ENCODE measurements around the gene APPL2. TPM values are rescaled to one million over a fixed set of nuclear protein-coding genes. Genes with fewer than 3 reads are reported as not detected.

Gene APPL2
- total RNA-seq, 1 experiment from 2014 or later = 45.8 TPM

GRCh38 chr12:105201299-105201698, 34.7 kb downstream of the APPL2 start:
- no peaks in the 10 kb centered on the region for H3K27me3 Mint-ChIP-seq (ENCODE audit: unreplicated experiment)
- CTCF ChIA-PET = no interaction called here
- no TSS peak for BruUV-seq (replicated peaks)
- H3K4me1 Mint-ChIP-seq (ENCODE audit: low read depth, unreplicated experiment) = no peaks in the 10 kb centered on the region
- no peak for TF ChIP-seq CTCF (IDR thresholded peaks at IDR 0.05; ENCODE audit: unreplicated experiment)
- no peaks in the 10 kb centered on the region for H3K9me3 Mint-ChIP-seq (ENCODE audit: low read depth, unreplicated experiment)
- peaks cover 68% of the 10 kb centered on the region for H3K36me3 Mint-ChIP-seq (ENCODE audit: insufficient read depth, unreplicated experiment)
- intact Hi-C loops (cut with micrococcal nuclease; ENCODE audit: unreplicated experiment) = no loop called here
- no peak overlapping the region for H3K27ac Mint-ChIP-seq (ENCODE audit: unreplicated experiment)
- no peak for DNase-seq
- H3K4me3 Mint-ChIP-seq (ENCODE audit: low read depth, unreplicated experiment) = no peak overlapping the region

GRCh38 chr12:105200385-105200784, 35.6 kb downstream of the APPL2 start:
- CTCF ChIA-PET = interaction anchor here (0.7 to 1.0 kb wide), 2 partner anchors 10 to 1246 kb away, joined by 6 read pairs; no protein-coding TSS in a partner anchor
- intact Hi-C loops (cut with micrococcal nuclease; ENCODE audit: unreplicated experiment) = no loop called here
- no peak for TF ChIP-seq CTCF (IDR thresholded peaks at IDR 0.05; ENCODE audit: unreplicated experiment)
- Mint-ChIP-seq H3K9me3 (ENCODE audit: low read depth, unreplicated experiment) (no peaks in the 10 kb centered on the region), H3K36me3 (ENCODE audit: insufficient read depth, unreplicated experiment) (peaks cover 72% of the 10 kb centered on the region), H3K4me3 (ENCODE audit: low read depth, unreplicated experiment) (no peak overlapping the region), H3K27ac (ENCODE audit: unreplicated experiment) (no peak overlapping the region), H3K4me1 (ENCODE audit: low read depth, unreplicated experiment) (no peaks in the 10 kb centered on the region), H3K27me3 (ENCODE audit: unreplicated experiment) (no peaks in the 10 kb centered on the region)
- DNase-seq = no peak
- BruUV-seq (replicated peaks) = no TSS peak

- no peak overlapping the region for H3K4me3 Mint-ChIP-seq (ENCODE audit: low read depth, unreplicated experiment)
- H3K27me3 Mint-ChIP-seq (ENCODE audit: unreplicated experiment) = no peaks in the 10 kb centered on the region
- no peaks in the 10 kb centered on the region for H3K9me3 Mint-ChIP-seq (ENCODE audit: low read depth, unreplicated experiment)
- no peaks in the 10 kb centered on the region for H3K4me1 Mint-ChIP-seq (ENCODE audit: low read depth, unreplicated experiment)
- H3K36me3 Mint-ChIP-seq (ENCODE audit: insufficient read depth, unreplicated experiment) = peaks cover 64% of the 10 kb centered on the region
- H3K27ac Mint-ChIP-seq (ENCODE audit: unreplicated experiment) = no peak overlapping the region
- CTCF ChIA-PET = no interaction called here
- no peak for DNase-seq
- intact Hi-C loops (cut with micrococcal nuclease; ENCODE audit: unreplicated experiment) = no loop called here
- no peak for TF ChIP-seq CTCF (IDR thresholded peaks at IDR 0.05; ENCODE audit: unreplicated experiment)
- no TSS peak for BruUV-seq (replicated peaks)
Observed at GRCh38 chr12:105198961-105199360, 37.0 kb downstream of the APPL2 start.

GRCh38 chr12:105196090-105196489, 39.9 kb downstream of the APPL2 start:
- intact Hi-C loops (cut with micrococcal nuclease; ENCODE audit: unreplicated experiment) = no loop called here
- DNase-seq = no peak
- CTCF ChIA-PET = no interaction called here
- H3K27me3 Mint-ChIP-seq (ENCODE audit: unreplicated experiment) = no peaks in the 10 kb centered on the region
- H3K27ac Mint-ChIP-seq (ENCODE audit: unreplicated experiment) = no peak overlapping the region
- BruUV-seq (replicated peaks) = no TSS peak
- H3K4me1 Mint-ChIP-seq (ENCODE audit: low read depth, unreplicated experiment) = no peaks in the 10 kb centered on the region
- H3K9me3 Mint-ChIP-seq (ENCODE audit: low read depth, unreplicated experiment) = no peaks in the 10 kb centered on the region
- TF ChIP-seq CTCF (IDR thresholded peaks at IDR 0.05; ENCODE audit: unreplicated experiment) = no peak
- no peak overlapping the region for H3K4me3 Mint-ChIP-seq (ENCODE audit: low read depth, unreplicated experiment)
- H3K36me3 Mint-ChIP-seq (ENCODE audit: insufficient read depth, unreplicated experiment) = peaks cover 69% of the 10 kb centered on the region
